Activated T-cell treated with anti-CD3 and anti-CD28 coated beads, Interleukin-2, amount 50 U/mL, for 1 hour (primary cell): Measurements from ENCODE around the gene EXOC8.
"Not testable (repeated sequence)": the region's sequence is repeated elsewhere in the genome, so short reads cannot be mapped to it uniquely, and the experiment has no call there.

Experiments
- DNase-seq: peaks from one replicate; pipeline ENCODE4 v3.0.0-alpha.2; 2020

EXOC8 gene

GRCh38 chr1:231348856-231349255 is 11.2 kb upstream of the EXOC8 start:
- not testable (repeated sequence) for DNase-seq

DNA sequence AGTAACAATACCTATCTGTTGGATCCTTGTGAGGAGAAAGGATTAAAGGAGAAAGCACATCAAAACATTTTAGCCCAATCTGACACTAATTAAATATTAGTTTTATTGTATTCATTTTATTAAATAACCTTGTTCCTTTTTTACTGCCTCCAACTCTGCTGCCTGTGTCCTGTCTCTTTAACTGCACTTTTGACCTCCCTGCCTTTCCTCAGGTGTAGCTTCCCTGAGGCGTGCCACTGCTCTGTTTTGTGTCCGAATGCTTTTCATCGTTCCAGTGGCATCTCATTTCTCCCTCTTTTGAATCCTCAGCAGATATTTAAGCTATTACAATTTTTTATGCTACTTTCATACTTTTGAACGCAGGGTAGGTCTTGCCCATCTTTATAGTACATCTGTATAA is 10.8 kb upstream of the EXOC8 start:
- no peak for DNase-seq

DNA sequence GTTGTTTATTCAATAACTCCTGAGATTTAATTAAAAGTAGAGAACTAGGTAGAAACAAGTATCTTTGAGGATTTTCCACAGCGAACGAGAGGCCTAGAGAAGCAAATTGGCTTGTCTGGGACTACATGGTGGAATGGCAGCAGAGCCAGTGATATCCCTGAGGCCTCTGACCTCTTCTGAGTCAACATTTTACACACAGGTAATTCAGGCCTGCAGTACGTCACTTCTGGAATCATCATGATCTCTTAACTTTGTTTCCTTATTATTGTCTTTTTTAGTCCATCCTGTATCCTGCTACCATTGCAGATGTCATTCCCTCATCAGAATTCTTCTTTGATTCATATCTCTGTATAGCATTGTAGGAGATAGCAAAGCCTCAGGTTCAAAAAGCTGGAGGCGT is 10.3 kb upstream of the EXOC8 start:
- DNase-seq, result no peak

DNA sequence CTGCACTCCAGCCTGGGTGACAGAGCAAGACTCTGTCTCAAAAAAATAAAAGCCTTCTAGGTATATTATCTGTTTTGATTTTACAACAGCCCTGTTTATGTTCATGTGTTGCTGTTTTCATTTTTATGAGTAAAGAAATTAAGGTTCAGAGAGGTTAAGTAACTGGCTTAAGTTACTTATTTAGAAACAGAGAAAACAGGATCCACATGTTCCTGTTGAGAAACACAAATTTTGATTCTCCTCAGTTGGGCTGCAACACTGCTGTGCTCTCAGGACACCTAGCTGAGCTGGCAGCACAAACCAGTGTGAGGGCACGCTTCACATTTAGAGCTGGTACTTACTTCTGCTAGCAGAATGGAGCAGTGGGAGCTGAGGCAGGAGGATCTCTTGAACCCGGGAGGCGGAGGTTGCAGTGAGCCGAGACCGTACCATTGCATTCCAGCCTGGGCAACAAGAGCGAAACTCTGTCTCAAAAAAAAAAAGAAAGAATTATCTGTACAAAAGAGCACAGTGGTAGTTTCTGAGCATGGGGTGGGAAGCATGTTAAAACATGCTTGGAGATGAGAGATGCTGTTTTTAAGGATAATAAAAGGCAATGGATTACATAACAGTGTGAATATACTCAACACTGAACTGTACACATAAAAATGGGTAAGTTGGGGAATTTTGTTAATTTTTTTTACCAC is 2.8 kb upstream of the EXOC8 start:
- no peak for DNase-seq

- no peak for DNase-seq
Observed at GRCh38 chr1:231338270-231339128, 847 bp upstream of the EXOC8 start, which contains the start of gene SPRTN. Gene SPRTN, plus strand, starts transcription at chr1:231338293. Its CDS starts 91 bp downstream, at chr1:231338384.

GRCh38 chr1:231337043-231337471 is 595 bp downstream of the EXOC8 start:
- DNase-seq, result no peak

GRCh38 chr1:231335663-231336602 is 1.7 kb downstream of the EXOC8 start:
- DNase-seq, result no peak

DNA sequence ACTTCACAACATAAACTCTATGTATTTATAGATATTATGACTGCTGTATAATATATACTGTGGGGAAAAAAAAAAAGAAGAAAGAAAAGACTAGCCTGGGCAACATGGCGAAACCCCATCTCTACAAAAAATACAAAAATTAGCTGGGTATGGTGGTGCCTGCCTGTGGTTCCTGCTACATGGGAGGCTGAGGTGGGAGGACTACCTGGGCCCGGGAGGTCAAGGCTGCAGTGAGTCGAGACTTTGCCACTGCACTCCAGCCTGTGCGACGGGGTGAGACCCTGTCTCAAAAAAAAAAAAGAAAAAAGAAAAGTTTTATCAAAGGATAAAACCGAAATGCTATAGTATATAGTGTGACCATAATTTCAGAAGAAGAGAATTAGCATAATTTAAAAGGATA is 2.7 kb downstream of the EXOC8 start:
- no peak for DNase-seq

GRCh38 chr1:231334079-231334666 is 3.5 kb downstream of the EXOC8 start:
- no peak for DNase-seq

- DNase-seq, result no peak
Observed at GRCh38 chr1:231332761-231333160, 4.9 kb downstream of the EXOC8 start.

- no peak for DNase-seq
Observed at GRCh38 chr1:231329483-231329882, 8.2 kb downstream of the EXOC8 start.

GRCh38 chr1:231327617-231328016 is 10.0 kb downstream of the EXOC8 start:
- no peak for DNase-seq

- DNase-seq, result no peak
Observed at GRCh38 chr1:231326248-231326647, 11.4 kb downstream of the EXOC8 start.

GRCh38 chr1:231324660-231325059 is 13.0 kb downstream of the EXOC8 start:
- no peak for DNase-seq

- no peak for DNase-seq
Observed at GRCh38 chr1:231322880-231323530, 14.6 kb downstream of the EXOC8 start.

GRCh38 chr1:231319080-231319479 is 18.6 kb downstream of the EXOC8 start:
- DNase-seq, result no peak

DNA sequence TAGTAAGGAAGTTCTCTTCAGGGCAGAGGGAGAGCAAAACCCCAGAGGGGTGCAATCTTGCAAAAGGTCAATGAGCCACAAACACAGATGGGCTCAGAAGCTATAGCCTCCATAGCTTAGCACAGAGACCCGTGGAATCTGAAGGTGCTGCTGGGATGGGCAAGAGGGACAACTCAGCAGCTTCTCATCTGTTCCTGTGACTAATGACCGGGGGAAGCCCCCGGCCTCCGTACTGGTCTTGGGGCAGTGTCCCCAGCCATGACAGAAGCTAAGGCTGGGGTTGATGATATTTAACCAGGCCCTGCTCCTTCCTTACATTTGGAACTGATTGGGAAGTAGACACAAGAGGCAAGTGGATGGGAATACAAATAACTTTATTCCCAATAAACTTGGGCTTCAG is 19.1 kb downstream of the EXOC8 start:
- DNase-seq, result no peak

DNA sequence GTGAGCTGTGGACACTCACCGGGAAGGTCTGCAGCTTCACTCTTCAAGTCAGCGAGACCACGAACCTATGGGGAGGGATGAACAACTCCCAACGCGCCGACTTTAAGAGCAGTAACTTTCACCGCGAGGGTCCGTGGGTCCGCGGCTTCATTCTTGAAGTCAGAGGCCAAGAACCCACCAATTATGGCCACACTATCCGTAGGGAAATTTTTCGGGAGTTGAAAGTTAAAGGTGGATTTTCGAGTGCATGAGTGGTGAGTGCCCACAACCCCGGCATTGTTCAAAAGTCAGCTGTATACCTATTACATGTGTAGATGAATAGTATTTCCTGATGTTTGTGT is 19.7 kb downstream of the EXOC8 start:
- DNase-seq, result no peak

DNA sequence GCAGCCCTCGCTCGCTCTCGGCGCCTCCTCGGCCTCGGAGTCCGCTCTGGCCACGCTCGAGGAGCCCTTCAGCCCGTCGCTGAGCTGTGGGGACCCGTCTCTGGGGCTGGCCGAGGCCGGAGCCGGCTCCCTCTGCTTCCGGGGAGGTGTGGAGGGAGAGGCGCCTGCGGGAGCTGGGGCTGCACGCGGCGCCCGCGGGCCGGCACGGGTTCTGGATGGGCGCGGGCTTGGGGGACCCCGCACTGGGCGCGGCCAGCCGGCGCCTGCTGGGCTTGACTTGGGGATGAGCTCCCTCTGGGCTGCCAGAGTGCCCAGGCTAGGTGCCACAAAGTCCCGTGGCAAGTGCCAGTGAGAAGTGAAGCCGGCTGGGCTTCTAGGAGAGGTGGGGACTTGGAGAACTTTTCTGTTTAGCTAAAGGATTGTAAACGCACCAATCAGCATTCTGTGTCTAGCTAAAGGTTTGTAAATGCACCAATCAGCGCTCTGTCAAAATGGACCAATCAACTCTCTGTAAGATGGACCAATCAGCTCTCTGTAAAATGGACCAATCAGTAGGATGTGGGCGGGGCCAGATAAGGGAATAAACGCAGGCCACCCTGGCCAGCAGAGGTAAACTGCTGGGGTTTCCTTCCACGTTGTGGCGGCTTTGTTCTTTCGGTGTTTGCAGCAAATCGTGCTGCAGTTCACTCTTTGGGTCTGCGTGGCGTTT is 20.2 kb downstream of the EXOC8 start:
- DNase-seq, result no peak

GRCh38 chr1:231315887-231316286 is 21.8 kb downstream of the EXOC8 start:
- peak; percentile 48 for DNase-seq

- DNase-seq, result no peak
Observed at GRCh38 chr1:231313661-231314060, 24.0 kb downstream of the EXOC8 start.

- DNase-seq, result no peak
Observed at GRCh38 chr1:231312432-231312788, 25.2 kb downstream of the EXOC8 start.
